Stimulated activated CD4-positive, alpha-beta T cell treated with anti-CD3 and anti-CD28 coated beads, Interleukin-12 subunit alpha, Interleukin-12 subunit beta, amount 100 ng/mL, for 48 hours (primary cell): ENCODE data around the gene GJA1.

Experiments
- DNase-seq, 3 donors: peaks; one replicate each; pipeline ENCODE4 v3.0.0-alpha.2; 2020; ENCODE audit warnings: low read depth in 2 of 3, low spot score in 1 of 3

The GJA1 gene

GRCh38 chr6:121482004-121482693, 46.7 kb downstream of the GJA1 start:
- DNase-seq = no peak

GRCh38 chr6:121482751-121483150, 47.3 kb downstream of the GJA1 start:
- no peak for DNase-seq

- no peak for DNase-seq
Measured at GRCh38 chr6:121485359-121485811, 49.9 kb downstream of the GJA1 start.

GRCh38 chr6:121491576-121491975, 56.1 kb downstream of the GJA1 start:
- no peak for DNase-seq

GRCh38 chr6:121492536-121492935, 57.1 kb downstream of the GJA1 start:
- DNase-seq = no peak

- no peak for DNase-seq
Measured at GRCh38 chr6:121497970-121498375, 62.5 kb downstream of the GJA1 start.

GRCh38 chr6:121498481-121499276, 63.2 kb downstream of the GJA1 start:
- no peak for DNase-seq
